ENCODE measurements around the gene SKI.
"Not testable (repeated sequence)": the region's sequence is repeated elsewhere in the genome, so short reads cannot be mapped to it uniquely, and the experiment has no call there.

Gene SKI

DNA sequence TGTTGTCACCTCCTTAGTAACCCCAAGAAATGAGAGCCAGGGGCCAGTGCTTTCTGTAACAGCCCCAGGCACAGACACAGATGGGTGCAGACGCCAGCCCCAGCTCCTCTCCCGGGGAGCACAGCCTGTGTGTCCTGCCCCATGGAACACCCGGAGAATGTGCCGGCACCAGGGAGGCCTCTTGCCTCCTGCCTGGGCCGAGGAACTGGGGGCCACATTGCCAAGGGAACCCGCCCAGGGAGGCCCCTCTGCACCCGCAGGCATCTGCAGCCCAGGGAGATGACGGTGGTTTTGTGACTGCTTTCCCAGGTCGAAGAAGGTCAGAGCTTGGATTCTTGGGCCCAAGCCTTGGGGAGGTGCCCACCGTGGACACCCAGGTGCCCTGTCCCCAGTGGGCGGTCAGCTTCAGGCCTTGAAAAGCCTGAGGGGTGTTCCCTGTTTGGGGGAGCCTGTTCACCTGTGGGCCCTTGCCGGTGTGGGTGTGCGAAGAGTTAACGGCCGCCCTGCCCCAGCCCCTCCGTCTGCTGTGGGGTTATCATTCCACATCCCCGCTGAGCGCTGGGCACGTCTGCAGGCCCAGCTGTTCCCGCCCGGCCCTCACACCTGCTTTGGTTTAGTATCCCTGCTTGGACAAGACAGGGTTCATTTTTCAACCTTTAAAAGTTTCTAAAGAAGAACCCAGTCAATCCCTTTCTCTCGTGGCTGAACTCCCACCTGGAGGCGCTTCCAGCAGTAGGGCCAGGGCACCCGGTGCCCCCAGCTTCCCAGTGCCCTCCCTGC is 100.7 kb downstream of the SKI start:
- no peak for DNase-seq

DNA sequence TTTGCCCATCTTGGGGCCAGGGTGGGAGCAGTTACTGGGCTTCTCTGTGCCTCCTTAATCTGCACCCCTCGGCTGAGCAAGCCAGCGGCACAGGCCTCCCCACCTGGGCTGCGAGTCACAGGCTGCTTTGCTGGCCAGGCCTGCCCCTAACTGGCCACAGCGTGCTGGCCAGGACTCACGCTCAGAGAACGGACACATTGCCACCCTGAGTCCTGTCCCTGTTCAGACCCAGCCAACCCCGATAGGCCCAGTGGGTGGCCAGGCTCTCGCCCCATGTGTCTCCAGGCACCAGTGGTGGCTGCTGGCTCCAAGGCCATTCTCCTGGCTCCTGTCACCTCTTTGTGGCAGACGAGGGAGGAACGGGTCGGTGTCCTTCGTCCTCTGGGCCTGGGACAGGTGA is 101.9 kb downstream of the SKI start:
- DNase-seq, result no peak

DNA sequence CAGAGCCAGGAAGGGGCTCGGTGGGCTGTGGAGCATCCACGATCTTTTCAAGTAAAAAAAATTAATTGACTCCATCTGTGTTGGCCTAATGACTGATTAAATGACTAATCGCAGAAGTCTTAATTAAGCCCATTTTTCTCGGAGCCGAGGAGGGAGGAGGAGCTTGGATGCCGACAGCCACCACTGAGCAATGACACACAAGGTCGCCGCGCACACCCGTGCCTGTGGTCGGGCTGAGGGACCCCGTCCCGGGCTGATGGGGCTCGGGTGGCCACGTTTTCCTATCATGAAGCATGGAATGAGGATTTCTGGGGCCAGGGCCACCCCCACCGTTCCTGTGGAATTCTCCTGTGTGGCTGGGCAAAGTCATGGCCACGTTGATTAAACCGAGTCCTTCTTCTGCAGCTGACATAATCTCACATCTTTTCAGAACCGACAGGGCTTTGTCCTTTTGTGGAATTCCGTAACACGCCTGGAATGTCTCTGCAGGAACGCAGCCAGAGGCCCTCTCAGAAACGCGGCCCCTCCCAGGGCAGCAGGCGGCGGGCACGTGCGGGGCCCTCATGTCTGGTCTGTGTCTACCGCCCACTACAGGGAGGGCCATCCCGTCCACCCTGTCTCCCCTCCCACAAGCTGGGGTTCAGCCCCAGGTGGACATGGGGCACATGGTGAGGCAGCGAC is 102.5 kb downstream of the SKI start:
- no peak for DNase-seq

DNA sequence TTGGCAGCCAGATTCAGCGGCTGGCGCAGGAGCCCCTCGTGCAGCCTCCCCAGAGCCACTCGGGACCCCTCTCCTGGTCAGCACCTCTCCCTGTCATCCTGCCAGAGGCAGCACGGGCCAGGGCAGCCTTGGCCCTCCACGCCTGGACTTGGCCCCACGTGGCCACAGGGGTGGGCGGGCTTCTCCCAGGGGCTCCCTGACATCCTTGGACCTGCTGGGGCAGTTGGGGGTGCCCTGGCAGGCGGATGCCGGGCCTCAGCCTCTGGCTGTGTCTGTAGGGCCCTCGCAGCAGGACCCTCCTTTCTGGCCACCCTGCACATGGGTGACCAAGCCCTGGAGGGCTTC is 103.1 kb downstream of the SKI start:
- DNase-seq, result no peak

DNA sequence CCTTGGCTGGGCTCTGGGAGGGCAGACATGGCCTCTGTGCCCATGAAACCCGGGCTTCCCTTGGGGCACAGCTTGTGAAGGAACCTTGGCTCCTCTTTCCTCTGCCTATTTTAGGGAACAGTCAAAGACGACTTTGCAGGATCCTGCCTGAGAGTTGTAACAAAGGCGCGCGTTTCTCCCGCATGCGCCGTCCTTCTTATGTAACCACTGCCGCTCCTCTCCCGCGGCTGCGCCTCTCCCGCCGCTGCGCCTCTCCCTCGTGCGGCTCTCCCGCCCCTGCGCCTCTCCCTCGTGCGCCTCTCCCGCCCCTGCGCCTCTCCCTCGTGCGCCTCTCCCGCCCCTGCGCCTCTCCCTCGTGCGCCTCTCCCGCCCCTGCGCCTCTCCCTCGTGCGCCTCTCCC is 103.5 kb downstream of the SKI start:
- not testable (repeated sequence) for DNase-seq

DNA sequence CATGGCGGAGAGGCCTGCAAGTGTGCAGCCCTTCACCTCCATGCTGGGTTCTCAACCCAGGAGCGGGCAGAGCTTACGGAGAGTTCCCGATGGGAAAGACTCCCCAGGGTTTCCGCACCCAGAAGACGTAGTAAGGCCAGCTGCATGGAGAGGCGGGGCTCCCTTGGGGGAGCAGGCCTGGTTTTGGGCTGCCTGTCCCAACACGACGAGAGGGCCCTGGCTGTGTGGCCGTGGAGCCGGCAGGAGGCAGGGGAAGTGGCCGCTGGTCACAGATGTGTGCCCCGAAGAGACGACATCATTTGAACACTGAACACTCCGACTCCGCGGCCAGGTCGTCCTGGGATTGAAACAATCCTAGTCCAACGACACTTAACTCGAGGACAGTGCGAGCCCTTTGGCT is 106.2 kb downstream of the SKI start:
- DNase-seq, result no peak

DNA sequence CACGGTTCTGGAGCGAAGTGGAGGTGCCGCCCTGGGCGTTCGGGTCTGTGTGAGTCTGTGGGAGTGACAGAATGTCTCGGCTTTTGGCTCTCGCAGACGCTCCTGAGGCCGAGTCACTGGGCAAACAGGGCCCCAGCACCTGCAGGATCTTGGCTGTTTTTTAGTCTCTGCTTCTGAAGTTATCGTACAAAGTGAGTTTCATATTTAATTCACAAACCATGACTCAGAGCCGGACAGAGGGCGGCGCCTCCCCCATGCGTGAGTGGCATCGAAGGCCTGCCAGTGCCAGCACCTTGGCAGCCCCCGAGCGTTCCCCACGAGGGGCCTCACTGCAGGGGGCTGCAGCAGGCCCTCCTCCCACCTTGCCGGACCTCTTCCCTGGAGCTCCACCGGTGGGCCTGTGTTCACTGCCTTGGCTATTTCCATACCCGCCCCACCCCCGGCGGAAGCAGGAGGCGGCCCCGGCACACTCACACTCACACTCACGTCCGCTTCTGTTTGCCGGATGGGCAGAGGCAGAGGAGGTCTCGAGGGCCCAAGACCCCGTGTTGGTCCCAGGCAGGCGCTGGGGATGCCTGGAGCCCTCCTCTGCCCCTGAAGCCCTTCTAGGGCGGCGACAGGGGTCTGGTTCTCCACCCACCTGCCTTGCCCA is 106.9 kb downstream of the SKI start:
- no peak for DNase-seq

DNA sequence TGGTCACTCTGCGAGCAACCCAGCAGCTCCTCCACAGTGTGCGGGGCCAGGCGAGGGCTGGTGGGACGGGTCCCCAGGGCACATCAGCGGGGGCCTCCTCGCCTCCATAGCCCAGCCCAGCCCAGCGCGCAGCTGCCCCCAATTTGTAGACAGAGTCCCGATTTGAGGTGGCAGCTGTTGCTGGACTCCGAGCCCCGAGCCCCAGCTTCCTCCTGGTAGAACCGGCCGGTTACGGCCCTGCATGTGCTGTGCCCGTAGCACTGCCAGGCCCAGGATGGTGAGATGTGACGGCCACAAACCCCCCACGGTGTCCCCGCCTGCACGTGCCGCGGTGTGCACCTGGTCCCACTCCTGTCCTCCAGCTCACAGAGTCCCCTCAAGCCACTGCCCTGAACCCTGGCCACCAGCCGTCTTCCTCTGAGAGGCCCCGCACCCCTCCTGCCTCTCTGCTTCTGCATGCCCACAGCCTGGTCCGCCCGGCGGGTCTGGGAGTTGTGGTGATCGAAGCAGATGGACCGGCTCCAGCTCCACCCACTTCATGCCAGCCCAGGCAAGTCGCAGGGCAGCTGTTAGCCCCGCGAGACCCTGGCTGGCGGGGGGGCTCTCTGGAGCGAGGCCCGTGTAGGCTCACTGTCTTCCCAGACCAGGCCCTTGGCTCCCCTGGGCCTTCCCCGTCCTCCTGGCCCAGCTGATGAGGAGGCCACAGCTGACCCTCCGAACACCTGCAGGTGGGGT is 107.8 kb downstream of the SKI start:
- peak; percentile 7 for DNase-seq

DNA sequence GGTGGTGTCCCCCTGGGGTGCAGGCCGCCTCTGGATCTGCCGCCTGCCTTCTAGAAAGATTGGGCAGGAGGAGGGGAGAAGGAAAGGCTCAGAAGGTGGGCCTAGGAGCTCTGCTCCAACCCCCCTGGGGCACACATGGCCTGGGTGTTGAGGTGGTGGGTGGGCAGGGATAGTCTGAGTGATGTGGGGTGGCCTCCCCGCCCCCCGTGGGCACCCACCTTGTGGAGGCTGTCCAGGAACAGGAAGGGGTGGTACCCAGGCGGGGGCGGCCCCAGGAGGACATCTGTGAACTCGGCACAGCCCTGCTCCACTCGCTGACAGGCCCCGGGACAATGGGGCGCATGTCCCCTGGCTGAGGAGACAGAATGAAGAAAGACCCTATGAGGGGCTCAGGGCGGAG is 108.4 kb downstream of the SKI start:
- DNase-seq, result no peak

DNA sequence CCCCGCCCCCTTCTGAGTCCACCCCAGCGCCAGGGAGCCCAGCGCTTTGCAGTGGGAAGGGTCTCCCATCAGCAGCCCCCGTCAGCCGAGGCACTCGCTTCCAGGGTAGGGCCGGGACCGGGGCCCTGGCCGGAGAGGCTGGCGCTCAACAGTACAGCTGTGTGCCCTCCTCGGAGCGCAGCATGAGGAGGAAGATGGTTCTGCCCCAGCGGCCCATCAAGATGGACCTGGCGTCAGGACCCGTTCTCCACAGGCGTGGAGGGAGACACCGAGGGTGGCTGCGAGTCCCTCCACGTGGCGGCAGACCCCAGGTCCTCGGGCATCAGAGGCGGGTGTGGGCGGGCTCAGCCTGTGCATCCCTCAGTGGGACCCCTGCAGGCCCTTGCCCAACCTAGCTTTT is 109.0 kb downstream of the SKI start:
- no peak for DNase-seq

DNA sequence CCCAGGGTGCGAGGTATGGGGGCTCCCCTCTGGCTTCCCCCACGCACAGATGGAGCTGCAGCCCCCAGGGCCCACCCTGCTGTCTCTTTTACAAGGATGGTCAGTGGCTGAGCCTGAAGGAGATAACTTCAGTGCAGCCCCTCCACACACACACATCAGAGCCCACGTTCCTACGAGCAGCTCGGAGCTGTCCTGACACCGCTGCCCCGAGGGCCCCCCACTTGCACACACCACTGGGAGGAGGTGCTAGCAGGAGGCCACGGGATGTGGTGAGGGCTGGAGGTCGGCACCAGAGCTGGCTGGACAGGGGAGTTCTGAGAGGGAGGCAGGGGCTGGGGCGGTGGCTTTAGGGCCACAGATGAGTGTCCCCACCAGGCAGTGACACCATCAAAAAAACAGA is 109.4 kb downstream of the SKI start:
- no peak for DNase-seq

DNA sequence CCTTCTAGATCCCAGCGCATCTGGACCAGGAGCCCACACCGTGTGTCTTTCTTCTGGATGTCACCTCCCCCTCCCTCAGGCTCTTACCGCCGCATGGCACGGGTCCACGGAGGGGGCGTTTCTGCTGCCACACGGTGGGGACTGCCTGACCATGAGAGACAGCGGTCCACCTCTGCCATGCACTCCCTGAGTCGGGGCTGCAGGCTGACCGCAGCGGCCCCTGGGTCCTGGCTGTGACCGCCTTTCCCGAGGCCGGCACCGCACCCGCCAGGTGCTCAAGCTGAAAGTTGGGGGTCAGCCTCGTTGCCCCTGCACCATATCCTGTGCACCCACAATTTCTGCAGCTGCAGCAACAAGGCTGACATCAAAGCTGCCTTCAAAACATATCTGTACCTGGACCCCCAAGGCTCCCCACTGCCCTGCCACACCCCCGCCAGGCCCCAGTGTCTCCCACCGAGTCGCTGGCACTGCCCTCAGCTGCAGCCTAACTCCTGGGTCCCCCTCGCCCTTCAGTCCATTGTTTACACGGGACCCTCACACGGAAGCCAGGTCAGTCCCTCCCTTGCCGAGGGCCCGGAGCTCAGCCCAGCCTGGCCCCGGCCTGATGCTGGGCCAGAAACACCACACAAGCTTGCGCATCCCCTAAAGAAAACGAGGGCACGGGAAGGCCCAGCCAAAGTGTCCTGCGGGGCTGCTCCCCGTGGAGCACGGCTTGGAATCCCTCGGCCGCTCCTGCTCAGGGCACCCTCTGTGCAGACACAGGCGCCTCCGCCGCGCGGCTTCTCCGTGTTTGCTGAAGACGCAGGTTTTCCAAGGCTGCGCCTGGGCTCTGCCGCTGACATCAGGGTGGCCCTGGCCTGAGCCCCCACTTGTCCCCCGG is 111.3 kb downstream of the SKI start:
- DNase-seq, result no peak

DNA sequence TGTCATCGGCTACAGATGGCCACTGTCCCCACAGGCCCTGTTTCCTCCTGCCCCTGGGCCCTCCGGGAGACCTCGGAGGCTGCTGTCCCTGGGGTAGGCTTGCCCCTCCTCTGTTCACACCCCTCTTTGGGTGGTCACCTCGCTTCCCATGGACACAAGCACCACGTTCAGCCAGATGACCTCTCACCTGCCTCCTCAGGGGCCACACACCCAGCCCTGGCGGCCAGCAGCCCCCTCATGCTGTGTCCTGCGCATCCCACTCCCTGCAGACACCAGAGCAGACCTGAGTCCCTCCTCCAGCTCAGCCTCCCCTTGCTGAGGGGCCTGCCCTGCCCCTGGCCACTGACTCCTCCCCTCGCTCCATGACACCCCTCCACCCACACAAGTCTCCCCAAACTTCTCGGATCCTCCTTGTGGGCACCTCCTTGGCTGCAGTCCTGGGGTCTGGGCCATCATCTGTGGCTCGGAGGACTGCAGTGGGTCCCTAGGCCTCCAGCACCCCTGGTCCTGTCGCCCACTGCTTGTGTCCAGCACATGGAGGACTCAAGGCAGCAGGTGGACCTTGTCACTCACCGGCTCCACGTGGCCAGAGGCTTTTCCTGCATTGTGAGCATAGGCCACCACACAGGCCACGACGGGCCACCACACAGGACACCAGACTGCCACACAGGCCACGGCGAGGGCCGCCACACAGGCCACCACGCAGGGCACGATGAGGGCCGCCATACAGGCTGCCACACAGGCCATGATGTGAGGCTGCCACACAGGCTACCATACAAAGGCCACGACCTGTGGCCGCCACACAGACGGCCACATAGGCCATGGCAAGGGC is 112.2 kb downstream of the SKI start:
- no peak for DNase-seq

DNA sequence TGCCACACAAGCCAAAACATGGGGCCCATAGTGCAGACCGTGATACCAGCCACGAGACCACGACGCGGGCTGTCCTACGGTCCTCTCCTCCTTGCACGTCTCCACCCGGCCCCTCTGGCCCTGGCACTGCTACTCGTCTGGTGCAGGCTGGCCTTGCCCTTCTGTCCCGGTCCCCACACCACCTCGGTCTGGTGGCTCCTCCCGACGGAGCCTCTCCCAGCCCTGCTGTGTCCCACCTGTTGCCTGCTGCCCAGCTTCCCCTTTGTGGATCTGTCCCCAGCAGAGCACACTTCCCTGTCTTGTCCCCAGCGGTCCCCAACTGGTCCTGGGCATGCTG is 112.8 kb downstream of the SKI start:
- no peak for DNase-seq

DNA sequence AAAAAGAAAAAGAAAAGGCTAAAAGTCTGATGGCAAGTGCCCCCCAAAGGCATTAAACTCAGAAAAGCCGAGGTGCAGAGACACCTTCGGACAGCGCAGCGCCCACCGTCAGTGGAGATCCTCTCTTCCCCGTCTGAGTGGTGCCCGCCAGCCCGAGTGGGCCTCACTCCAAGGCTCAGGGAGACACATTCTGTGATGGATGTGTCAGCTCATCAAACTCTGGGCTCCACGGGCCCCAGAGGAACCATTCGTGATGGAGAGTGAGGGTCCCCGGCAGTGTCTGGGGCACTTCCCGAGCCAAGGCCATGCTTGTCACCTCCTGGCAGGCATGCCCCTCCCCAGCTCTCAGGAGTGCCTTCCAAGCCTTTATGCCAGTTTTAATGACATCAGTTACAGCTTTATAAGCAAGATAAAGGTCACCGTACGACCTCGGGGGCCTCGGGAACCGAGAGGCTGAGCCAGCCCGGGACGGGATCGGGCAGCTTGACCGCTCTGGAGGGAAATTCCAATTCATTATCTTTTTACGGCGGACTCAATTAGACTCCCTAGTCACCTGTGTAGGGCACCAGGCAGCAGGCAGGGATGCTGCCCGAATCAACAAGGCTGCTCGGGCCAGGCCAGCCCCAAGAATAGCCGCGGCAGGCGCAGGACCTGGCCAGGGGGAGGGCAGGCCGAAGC is 113.7 kb downstream of the SKI start:
- no peak for DNase-seq

DNA sequence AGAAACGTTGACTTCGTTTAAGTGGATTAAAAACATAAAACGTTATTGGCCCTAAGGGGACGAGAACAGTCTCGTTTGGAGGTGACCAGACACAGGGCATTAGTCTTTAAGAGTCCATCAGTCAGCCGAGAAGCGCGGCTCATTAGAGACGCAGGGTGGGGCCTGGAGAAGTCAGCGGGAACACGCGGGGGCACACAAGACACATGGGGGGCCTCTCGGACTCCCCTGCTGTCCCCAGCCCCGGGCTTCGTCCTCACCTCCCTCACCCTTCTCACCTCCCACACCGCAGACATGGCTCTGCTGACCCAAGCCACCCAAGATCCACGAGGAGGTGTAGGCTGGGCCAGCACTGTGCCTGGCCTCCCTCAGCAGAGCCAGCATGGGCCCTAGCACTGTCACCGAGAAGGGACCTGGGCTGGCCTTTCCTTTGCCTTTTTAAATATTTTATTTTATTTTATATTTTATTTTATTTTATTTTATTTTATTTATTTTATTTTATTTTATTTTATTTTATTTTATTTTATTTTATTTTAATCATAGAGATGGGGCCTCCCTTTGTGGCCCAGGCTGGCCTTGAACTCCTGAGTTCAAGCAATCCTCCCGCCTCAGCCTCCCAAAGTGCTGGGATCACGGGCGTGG is 114.4 kb downstream of the SKI start:
- no peak for DNase-seq

DNA sequence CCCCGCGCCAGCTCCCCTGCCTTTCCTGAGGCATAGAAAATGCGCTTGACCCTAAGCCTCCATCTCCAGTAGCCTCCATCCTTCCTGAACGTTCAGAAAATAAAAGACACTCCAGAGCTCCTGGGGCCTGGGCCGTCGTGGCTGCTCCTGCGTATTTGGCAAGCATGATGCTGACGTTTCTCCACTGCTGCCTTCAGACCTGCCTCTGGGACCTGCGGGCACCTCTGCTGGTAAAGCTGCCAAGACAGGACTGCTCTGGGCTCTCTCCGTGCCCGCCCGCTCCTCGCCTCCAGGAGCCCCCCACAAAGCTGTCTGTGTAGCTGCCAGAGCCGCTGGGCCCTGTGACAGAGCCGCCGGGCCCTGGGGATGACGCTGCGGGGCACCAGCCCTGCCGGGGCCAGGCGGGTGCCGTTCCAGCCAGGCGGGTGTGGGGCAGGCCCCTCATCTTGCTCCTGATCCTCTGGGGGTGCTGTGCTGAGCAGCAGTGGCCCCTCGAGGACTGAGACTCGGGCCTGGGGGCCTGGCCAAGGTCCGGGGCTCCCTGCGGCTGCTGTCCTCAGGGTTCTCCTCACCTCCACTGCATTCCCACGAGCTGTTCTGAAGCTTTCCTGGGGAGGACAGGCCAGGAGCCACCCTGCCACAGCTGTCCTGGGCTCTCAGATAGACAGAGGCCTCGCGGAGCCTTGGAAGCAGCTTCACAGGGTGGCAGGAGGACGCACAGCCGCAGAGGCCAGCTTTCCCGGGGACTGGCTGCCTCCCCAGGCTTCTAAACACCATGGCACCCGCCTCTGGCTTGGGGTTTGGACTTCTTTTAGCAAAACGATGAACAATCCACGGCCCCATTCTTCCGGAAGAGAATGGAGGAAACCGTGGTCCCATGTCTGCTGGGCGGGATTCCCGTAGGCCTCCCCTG is 115.2 kb downstream of the SKI start:
- DNase-seq, result no peak

DNA sequence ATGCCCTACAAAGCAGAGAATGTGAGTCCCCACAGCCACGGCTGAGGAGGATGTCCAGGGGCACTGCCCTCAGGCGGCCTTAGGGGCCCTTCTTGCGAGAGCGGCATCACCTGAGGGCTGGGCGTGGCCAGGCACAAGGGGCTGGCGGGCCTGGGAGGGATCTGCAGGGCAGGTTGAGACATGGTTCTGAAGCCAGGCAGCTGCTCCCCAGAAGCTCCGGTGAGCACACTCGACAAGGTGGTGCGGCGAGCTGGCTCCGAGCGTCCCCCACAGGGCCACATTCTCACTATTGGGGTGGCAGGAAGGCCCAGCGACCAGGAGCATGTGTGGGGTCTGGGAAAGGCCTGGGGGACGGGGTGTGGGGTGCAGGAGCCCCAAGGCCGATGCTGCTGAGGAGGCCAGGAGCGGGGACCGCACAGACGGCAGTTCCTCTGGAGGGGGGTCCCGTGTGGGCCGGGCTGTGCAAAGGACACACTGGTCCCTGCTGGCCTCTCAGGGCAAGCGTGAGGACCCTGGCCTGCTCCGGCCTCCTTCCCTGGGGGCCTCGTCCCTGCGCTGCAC is 116.1 kb downstream of the SKI start:
- DNase-seq, result peak; percentile 17

DNA sequence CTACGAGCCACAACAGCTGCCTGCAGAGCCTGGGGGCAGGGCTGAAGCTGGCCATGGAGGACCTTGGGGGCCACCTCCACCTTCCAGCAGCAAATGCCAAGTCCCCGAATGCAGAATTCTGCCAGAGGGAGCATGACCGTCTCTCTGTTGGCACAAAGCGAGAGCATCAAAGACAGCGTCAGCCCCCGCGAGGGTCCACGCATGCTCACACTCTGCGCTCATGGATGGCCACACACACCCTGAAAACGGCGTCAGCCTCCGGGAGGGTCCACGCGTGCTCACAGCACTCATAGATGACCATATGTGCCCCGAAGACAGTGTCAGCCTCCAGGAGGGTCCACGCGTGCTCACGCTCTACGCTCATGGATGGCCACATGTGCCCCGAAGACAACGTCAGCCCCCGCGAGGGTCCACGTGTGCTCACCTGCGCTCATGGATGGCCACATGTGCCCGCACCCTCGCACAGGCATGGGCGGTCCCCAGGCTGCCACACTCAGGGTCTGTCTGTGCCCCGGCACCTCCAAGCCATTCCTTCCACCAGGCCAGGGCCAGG is 116.7 kb downstream of the SKI start:
- no peak for DNase-seq

Measured in NCI-H526 treated with DMSO at 0.1 percent for 48 hours (cell line).